ENCODE measurements around the gene TERF2IP.

GRCh38 chr16:75660321-75660720 is 12.7 kb downstream of the TERF2IP start:
- TF ChIP-seq, protein P1, sequence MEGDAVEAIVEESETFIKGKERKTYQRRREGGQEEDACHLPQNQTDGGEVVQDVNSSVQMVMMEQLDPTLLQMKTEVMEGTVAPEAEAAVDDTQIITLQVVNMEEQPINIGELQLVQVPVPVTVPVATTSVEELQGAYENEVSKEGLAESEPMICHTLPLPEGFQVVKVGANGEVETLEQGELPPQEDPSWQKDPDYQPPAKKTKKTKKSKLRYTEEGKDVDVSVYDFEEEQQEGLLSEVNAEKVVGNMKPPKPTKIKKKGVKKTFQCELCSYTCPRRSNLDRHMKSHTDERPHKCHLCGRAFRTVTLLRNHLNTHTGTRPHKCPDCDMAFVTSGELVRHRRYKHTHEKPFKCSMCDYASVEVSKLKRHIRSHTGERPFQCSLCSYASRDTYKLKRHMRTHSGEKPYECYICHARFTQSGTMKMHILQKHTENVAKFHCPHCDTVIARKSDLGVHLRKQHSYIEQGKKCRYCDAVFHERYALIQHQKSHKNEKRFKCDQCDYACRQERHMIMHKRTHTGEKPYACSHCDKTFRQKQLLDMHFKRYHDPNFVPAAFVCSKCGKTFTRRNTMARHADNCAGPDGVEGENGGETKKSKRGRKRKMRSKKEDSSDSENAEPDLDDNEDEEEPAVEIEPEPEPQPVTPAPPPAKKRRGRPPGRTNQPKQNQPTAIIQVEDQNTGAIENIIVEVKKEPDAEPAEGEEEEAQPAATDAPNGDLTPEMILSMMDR (conservative IDR thresholded peaks at IDR 0.05): no peak
- no peak for TF ChIP-seq ZFX (IDR thresholded peaks at IDR 0.05)
